ENCODE data around the gene CTNNA3.
"Not testable (repeated sequence)": the region's sequence is repeated elsewhere in the genome, so short reads cannot be mapped to it uniquely, and the experiment has no call there.

CTNNA3 gene

GRCh38 chr10:67492317-67493019 lies 203.5 kb downstream of the CTNNA3 start:
- no peak for DNase-seq

- no peak for DNase-seq
These were observed 207.9 kb downstream of the CTNNA3 start for GRCh38 chr10:67487906-67488619.

DNA sequence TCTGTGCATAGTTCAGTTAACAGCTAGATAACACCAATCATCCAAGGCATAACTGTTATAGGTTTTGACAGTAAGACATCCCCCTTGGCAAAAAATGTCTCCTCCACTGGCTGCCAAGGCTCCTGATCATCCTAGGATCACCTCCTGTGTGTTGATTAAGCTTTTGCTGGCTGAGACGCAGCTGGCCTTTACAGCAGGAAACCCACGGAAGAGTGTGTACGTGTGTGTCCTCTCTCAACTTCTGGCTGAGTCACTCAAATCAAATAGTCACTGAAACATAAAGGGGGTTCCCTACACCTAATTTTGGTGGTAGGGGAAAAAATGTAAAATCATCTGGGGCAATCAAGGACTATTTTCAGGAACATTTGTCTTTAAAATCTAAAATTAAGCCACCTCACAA lies 208.8 kb downstream of the CTNNA3 start:
- no peak for DNase-seq

DNA sequence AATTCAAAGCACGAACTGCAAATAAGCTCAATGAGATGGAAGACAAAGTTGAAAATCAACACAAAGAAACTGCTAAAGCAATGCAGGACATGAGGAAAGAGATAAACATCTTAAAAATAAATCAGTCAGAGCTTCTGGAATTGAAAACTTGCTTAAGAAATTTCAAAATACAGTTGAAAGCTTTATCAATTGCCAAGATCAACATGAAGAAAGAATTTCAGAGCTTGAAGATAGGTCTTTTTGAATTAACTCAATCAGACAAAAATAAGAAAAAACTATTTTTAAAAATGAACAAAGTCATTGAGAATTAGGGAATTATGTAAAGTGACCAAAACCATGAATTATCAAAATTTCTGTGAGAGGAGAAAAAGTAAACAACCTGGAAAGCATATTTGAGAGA lies 218.1 kb downstream of the CTNNA3 start:
- no peak for DNase-seq

- DNase-seq = no peak
These were observed 219.8 kb downstream of the CTNNA3 start for GRCh38 chr10:67476201-67476600.

DNA sequence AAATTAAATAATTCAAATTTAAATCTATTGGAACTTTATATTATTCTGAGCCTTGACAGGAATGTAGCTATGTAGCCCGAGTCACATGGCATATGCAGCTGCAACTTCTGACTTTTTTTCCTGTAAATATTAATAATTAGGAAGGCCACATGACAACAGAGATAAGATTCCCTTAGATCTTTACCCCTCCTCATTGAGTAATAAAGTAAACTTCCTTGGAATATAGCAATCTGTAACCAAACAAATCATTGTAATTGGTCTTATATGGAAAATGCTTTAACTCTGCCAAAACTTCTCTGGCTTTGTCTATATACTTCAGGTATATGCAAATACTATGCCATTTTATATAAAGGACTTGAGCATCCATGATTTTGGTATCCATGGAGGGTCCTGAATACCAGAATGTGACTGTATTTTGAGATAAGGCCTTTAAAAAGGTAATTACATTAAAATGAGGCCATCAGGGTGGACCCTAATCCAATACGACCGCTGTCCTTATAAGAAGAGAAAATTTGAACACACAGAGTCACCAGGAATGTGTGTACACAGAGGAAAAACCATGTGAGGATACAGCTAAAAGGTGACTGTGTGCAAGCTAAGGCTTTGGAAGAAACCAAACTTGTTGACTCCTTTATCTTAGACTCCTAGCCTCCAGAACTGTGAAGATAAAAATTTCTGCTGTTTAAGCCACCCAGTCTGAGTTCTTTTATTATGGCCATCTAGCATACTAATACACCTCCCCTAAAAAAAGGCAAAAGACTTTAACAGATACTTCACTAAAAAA lies 222.0 kb downstream of the CTNNA3 start:
- DNase-seq = no peak

DNA sequence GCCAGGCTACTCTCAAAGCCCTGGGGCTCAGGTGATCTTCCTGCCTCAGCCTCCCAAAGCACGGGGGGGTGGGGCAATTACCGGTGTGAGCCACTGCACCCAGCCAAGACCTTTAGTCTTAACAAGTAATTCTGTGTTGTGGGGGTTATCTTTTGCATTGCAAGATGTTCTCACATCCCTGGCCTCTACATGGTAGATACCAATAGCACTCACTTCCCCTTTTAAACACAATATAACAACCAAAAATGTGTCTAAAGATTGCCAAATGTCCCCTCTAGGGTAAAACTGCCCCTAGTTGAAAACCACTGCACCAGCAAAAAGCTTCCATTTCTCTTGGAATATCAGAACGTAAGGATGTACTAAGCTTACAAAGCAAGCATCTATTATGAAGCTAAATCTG lies 225.0 kb downstream of the CTNNA3 start:
- no peak for DNase-seq

GRCh38 chr10:67464278-67464677 lies 231.7 kb downstream of the CTNNA3 start:
- no peak for DNase-seq

GRCh38 chr10:67452892-67453291 lies 243.1 kb downstream of the CTNNA3 start:
- no peak for DNase-seq

- no peak for DNase-seq
These were observed 257.2 kb downstream of the CTNNA3 start for GRCh38 chr10:67438605-67439304.

GRCh38 chr10:67433276-67433675 lies 262.7 kb downstream of the CTNNA3 start:
- no peak for DNase-seq

DNA sequence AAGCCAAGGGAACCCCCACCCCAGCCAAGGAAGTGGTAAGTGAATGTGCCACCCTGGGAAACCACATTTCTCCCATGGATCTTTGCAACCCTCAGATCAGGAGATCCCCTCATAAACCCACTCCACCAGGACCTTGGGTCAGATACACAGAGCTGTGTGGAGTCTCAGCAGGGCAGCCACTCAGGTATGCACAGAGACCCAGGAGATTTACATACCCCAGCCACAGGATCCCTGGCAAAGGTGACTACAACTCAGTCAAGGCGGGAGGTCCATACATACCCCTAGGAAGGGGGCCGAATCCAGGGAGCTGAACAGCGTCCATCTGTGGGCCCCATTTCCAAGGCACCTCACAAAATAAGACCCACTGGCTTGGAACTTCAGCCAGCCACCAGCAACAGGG lies 293.4 kb downstream of the CTNNA3 start:
- DNase-seq = no peak

GRCh38 chr10:67401711-67402110 lies 294.3 kb downstream of the CTNNA3 start:
- no peak for DNase-seq

GRCh38 chr10:67386841-67387533 lies 309.0 kb downstream of the CTNNA3 start:
- DNase-seq = not testable (repeated sequence)

DNA sequence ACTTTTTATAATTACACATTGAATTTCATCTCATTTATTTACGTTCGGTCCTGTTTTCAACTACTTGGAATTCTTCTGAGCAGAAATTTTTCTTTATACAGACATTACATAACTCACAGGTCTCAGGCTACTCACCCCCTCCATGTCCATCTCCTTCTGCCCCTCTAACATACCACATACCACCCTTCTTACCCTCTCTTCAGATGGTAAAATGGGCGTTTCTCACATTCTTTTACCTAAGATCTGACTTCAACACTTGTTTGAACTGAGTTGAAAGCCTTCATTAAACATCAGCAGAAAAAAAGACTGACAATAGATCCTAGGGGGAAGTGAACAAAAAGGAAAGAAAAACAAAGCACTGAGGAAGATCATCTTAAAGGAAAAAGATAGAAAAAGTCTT lies 309.7 kb downstream of the CTNNA3 start:
- no peak for DNase-seq

- DNase-seq = no peak
These were observed 310.4 kb downstream of the CTNNA3 start for GRCh38 chr10:67385566-67385965.

GRCh38 chr10:67385089-67385488 lies 310.9 kb downstream of the CTNNA3 start:
- no peak for DNase-seq

DNA sequence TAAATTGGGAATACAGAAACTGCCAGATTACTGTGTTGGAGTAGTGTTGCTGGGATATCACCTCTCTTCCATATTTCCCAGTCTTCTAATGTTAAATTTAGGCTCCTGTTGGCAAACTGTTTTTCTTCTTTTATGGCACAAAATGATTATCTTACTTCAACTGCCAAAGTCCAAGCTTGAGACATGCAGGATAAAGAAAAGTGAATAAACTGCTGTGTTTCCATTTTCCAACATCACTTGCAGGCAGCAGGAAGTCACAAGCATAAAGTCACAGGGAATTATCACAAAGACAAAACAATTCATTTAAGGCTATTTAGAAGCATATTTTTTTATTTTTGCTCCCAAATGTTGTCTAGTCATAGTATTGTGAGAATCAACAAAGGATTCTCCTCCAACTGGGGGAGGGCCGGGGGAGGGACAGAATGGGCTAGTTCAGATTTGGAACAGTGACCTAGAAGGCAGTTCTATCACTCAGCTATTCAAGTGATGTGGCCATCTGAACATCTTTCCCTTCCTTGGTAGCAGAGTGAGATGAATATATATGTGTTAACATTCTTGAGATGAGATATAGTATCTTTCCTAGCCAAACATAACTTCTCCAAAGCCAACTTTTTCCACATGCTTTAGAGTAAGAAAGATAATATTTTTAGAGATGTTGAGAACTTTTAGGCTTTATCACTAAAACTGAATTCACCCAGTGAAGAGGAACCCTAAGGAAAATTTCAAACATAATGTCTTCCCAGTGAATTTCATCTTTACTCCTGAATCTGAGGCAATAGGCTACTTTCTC lies 364.7 kb downstream of the CTNNA3 start:
- no peak for DNase-seq

DNA sequence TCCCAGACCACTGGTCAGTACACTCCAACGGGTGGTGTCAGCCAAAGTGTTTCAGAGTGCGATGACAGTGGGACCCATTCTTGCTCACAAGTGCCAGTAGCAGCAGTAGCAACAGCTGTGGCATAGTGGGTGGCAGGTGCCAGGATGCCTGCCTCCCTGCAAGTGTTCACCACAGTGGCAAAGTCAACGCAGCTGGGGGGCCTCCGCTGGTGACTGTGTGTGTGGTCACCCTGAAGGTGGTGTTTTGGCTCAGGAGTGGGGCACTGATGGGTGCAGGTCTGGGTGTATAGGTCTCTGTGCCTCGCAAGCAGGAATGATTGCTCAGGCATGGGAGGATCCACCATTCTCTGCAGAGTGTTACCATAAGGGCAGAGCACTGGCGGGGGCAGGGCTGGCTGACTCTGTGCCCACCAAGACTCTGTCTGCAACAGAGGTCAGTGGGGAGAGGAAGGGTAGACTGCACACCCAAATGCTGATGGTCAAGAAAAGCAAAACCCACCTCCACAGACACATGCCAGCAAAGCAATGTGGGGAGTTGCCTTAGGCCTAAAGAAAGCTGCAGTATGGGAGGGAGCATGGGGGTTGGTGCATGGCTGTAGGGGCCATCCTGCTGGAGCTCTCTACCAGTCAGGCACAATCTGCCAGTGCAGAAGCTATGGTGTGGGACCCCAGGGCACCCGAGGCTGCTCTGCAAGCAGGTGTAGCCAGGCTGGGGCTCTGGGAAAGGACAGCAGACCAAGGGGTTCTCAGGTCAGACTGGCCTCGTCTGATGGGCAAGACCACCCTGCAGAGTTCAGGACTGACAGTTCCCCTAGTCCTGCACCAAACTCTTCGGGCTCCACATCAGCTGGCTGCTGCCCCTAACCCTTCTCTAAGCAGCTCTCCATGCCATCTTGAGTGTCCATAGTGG lies 368.1 kb downstream of the CTNNA3 start:
- no peak for DNase-seq

DNA sequence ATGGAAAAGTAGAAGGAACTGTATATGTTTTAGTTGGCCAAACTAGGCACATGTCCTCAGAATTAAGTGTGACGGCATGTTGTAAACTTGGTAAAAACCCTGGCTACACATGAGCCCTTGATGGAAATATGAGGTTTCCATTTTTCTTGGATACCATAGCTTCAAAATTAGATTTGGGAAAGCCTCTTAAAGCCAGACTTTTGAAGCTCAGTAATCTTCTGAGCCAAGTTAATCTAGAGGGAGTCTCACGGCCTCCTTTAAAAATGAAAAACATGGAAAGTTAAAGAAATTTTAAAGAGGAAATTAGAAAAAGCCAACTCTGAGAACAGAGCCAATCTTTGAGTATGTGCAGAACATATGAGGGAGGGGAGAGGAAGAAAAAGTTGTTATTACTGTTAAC lies 376.0 kb downstream of the CTNNA3 start:
- no peak for DNase-seq

- no peak for DNase-seq
These were observed 387.1 kb downstream of the CTNNA3 start for GRCh38 chr10:67308912-67309311.
